Measurements from ENCODE around the gene PPP2R5C.
A peak's percentile ranks its signal among the peaks of the same experiment; 100 is the strongest.

The PPP2R5C gene

GRCh38 chr14:101960225-101960624, 198.7 kb downstream of the PPP2R5C start (continued):
- TF ChIP-seq, protein P1, sequence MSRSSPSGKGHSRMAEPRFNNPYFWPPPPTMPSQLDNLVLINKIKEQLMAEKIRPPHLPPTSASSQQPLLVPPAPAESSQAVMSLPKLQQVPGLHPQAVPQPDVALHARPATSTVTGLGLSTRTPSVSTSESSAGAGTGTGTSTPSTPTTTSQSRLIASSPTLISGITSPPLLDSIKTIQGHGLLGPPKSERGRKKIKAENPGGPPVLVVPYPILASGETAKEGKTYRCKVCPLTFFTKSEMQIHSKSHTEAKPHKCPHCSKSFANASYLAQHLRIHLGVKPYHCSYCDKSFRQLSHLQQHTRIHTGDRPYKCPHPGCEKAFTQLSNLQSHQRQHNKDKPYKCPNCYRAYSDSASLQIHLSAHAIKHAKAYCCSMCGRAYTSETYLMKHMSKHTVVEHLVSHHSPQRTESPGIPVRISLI (tag by site-specific recombination; IDR thresholded peaks at IDR 0.05): peak; percentile 44; the same call in 1 of the 2 replicates
- 0 out of 2 replicates have a peak, but pooled peaks have one; percentile 14 for TF ChIP-seq ZEB2 (tag by site-specific recombination; IDR thresholded peaks at IDR 0.05)
- TF ChIP-seq GLI4 (tag by site-specific recombination; IDR thresholded peaks at IDR 0.05): no peak
- no peak for TF ChIP-seq ZNF140 (tag by site-specific recombination; IDR thresholded peaks at IDR 0.05)
- 0 out of 2 replicates have a peak, but pooled peaks have one; percentile 27 for TF ChIP-seq ZBTB8A (tag by site-specific recombination; IDR thresholded peaks at IDR 0.05)
- TF ChIP-seq ZBTB48 (tag by site-specific recombination; IDR thresholded peaks at IDR 0.05): no peak
- TF ChIP-seq ZNF19 (tag by site-specific recombination; IDR thresholded peaks at IDR 0.05; ENCODE audit: low read depth): no peak

DNA sequence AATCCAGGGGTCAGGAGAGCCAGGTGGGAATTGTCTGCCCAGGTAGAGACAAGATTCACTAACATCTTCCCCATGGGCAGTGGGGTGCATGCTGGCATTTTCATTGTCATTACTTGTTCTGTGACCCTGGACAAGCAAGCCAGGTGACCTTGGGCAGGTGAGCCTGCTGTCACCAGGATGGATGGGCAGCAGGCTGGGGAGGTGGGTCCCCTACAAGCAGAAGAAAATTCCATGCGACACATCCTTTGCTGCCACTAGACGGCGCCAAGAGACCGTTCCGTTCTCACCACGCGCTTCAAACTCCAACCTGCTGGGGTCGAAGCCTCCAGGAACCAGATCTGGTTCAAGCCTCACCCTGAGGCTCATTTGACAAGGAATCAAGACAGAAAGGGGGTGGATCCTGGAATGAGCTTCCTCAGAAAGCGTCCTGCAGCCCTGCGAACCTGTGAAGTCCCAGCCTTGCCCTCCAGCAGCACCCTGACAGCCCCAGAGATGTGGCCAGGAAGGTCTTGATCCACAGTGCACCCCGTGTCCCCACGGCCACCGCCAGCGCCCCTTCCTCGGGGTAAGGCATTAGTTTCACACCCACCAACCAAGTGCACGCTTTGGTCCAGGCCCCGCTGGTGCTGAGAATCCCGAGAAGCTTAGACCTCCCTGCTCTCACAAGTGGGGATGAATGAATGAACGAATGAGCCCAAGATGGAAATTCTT, 199.7 kb downstream of the PPP2R5C start:
- H3K4me1 ChIP-seq (ENCODE audit: control insufficient read depth, insufficient read depth, low read length): peaks cover 11% of the 10 kb centered on the region
- no peaks in the 10 kb centered on the region for H3K9me3 ChIP-seq (ENCODE audit: control insufficient read depth, insufficient read depth, low read depth, low read length)
- no peak overlapping the region for H3K27ac ChIP-seq (ENCODE audit: extremely low read depth, low read depth, low read length)
- H3K4me3 ChIP-seq (ENCODE audit: low read depth, low read length): no peak overlapping the region
- H3K36me3 ChIP-seq (ENCODE audit: control insufficient read depth in 2 of 2, insufficient read depth in 1 of 2, low read length in 2 of 2): no peaks in the 10 kb centered on the region
- ChIA-PET POLR2A (interaction anchor here (1.0 kb wide), 1 partner anchor 13 kb away, joined by 3 read pairs; no protein-coding TSS in a partner anchor), CTCF (interaction anchor here (0.6 to 2.8 kb wide), 41 partner anchors 8 to 618 kb away, joined by 3 to 15 read pairs (median 4); no protein-coding TSS in a partner anchor)
- TF ChIP-seq ZNF311 (tag by site-specific recombination; IDR thresholded peaks at IDR 0.05; ENCODE audit: borderline replicate concordance) (no peak), ZNF596 (tag by site-specific recombination; IDR thresholded peaks at IDR 0.05) (0 out of 2 replicates have a peak, but pooled peaks have one; percentile 4), GLIS1 (tag by site-specific recombination; IDR thresholded peaks at IDR 0.05) (peak; percentile 65), ZNF169 (tag by site-specific recombination; IDR thresholded peaks at IDR 0.05) (no peak), ZNF10 (tag by site-specific recombination; IDR thresholded peaks at IDR 0.05) (peak; percentile 62; the same call in 1 of the 2 replicates), ZNF433 (tag by site-specific recombination; IDR thresholded peaks at IDR 0.05; ENCODE audit: low read depth) (no peak), ZBTB48 (tag by site-specific recombination; IDR thresholded peaks at IDR 0.05) (0 out of 2 replicates have a peak, but pooled peaks have one; percentile 26), ZNF2 (tag by site-specific recombination; IDR thresholded peaks at IDR 0.05) (peak; percentile 64; the same call in 1 of the 2 replicates), KLF8 (tag by site-specific recombination; IDR thresholded peaks at IDR 0.05) (peak; percentile 35; the same call in 1 of the 2 replicates), ZNF707 (tag by site-specific recombination; IDR thresholded peaks at IDR 0.05) (no peak), ZNF600 (tag by site-specific recombination; IDR thresholded peaks at IDR 0.05) (peak; percentile 52), ZBTB20 (tag by site-specific recombination; IDR thresholded peaks at IDR 0.05) (no peak), ZNF654 (tag by site-specific recombination; IDR thresholded peaks at IDR 0.05; ENCODE audit: low read depth) (peak; percentile 96), GLIS2 (tag by site-specific recombination; IDR thresholded peaks at IDR 0.05) (peak; percentile 75), ZFP69B (tag by site-specific recombination; IDR thresholded peaks at IDR 0.05) (peak; percentile 97), ZSCAN30 (tag by site-specific recombination; IDR thresholded peaks at IDR 0.05) (0 out of 2 replicates have a peak, but pooled peaks have one; percentile 60), ZNF660 (tag by site-specific recombination; IDR thresholded peaks at IDR 0.05) (peak; percentile 59; the same call in 1 of the 2 replicates), ZBTB7A (tag by site-specific recombination; IDR thresholded peaks at IDR 0.05; ENCODE audit: low read depth) (0 out of 2 replicates have a peak, but pooled peaks have one; percentile 51), CTCF (tag by site-specific recombination; IDR thresholded peaks at IDR 0.05) (peak; percentile 97), MEIS1 (CRISPR knock-in tag; IDR thresholded peaks at IDR 0.05; ENCODE audit: borderline replicate concordance) (no peak)
- TF ChIP-seq, protein P2, sequence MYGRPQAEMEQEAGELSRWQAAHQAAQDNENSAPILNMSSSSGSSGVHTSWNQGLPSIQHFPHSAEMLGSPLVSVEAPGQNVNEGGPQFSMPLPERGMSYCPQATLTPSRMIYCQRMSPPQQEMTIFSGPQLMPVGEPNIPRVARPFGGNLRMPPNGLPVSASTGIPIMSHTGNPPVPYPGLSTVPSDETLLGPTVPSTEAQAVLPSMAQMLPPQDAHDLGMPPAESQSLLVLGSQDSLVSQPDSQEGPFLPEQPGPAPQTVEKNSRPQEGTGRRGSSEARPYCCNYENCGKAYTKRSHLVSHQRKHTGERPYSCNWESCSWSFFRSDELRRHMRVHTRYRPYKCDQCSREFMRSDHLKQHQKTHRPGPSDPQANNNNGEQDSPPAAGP (tag by site-specific recombination; IDR thresholded peaks at IDR 0.05): peak; percentile 39; the same call in 1 of the 2 replicates
- TF ChIP-seq, protein P3, sequence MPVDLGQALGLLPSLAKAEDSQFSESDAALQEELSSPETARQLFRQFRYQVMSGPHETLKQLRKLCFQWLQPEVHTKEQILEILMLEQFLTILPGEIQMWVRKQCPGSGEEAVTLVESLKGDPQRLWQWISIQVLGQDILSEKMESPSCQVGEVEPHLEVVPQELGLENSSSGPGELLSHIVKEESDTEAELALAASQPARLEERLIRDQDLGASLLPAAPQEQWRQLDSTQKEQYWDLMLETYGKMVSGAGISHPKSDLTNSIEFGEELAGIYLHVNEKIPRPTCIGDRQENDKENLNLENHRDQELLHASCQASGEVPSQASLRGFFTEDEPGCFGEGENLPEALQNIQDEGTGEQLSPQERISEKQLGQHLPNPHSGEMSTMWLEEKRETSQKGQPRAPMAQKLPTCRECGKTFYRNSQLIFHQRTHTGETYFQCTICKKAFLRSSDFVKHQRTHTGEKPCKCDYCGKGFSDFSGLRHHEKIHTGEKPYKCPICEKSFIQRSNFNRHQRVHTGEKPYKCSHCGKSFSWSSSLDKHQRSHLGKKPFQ (tag by site-specific recombination; IDR thresholded peaks at IDR 0.05): peak; percentile 32; the same call in 1 of the 2 replicates
- TF ChIP-seq, protein P4, sequence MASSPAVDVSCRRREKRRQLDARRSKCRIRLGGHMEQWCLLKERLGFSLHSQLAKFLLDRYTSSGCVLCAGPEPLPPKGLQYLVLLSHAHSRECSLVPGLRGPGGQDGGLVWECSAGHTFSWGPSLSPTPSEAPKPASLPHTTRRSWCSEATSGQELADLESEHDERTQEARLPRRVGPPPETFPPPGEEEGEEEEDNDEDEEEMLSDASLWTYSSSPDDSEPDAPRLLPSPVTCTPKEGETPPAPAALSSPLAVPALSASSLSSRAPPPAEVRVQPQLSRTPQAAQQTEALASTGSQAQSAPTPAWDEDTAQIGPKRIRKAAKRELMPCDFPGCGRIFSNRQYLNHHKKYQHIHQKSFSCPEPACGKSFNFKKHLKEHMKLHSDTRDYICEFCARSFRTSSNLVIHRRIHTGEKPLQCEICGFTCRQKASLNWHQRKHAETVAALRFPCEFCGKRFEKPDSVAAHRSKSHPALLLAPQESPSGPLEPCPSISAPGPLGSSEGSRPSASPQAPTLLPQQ (tag by site-specific recombination; IDR thresholded peaks at IDR 0.05): peak; percentile 97

Data from HEK293 (cell line).